ENCODE results near the gene UQCRC1. TPM values are rescaled to one million over a fixed set of nuclear protein-coding genes. Genes with fewer than 3 reads are reported as not detected.

UQCRC1 gene
- total and polyA plus RNA-seq, 2 donors from 2014 or later: 207 to 584 TPM

GRCh38 chr3:48601622-48601994, 7.8 kb downstream of the UQCRC1 start:
- no peak for FAIRE-seq
- intact Hi-C loops (cut with DNase I): no loop called here
- peaks cover 0 to 4% (median 0%) of the 10 kb centered on the region in 3 donors for H3K4me1 ChIP-seq (ENCODE audit: control insufficient read depth in 2 of 3, insufficient read depth in 2 of 3, low read depth in 1 of 3, low read length in 3 of 3)
- H3K4me3 ChIP-seq (ENCODE audit: low read length in 3 of 3): no peak overlapping the region
- H3K9ac ChIP-seq (ENCODE audit: low read length in 3 of 3): no peak overlapping the region
- H3K27ac ChIP-seq (ENCODE audit: low read depth in 2 of 2, low read length in 2 of 2): no peak overlapping the region
- no peak for TF ChIP-seq CTCF (IDR thresholded peaks at IDR 0.05; ENCODE audit: borderline replicate concordance, extremely low read depth, insufficient read depth)
- no peaks in the 10 kb centered on the region for H3K9me3 ChIP-seq (ENCODE audit: control insufficient read depth in 2 of 3, insufficient read depth in 1 of 3, low read length in 3 of 3)
- peaks cover 6 to 73% (median 59%) of the 10 kb centered on the region in 3 donors for H3K36me3 ChIP-seq (ENCODE audit: control insufficient read depth in 2 of 3, insufficient read depth in 3 of 3, low read length in 3 of 3)
- DNase-seq: no peak
- H3K27me3 ChIP-seq (ENCODE audit: control insufficient read depth, insufficient read depth, low read length): no peaks in the 10 kb centered on the region

- intact Hi-C loops (cut with DNase I): no loop called here
- Histone ChIP-seq H3K9me3 (ENCODE audit: control insufficient read depth in 2 of 3, insufficient read depth in 1 of 3, low read length in 3 of 3) (no peaks in the 10 kb centered on the region), H3K36me3 (ENCODE audit: control insufficient read depth in 2 of 3, insufficient read depth in 3 of 3, low read length in 3 of 3) (peaks cover 6 to 70% (median 57%) of the 10 kb centered on the region in 3 donors), H3K27me3 (ENCODE audit: control insufficient read depth, insufficient read depth, low read length) (no peaks in the 10 kb centered on the region), H3K4me3 (ENCODE audit: low read length in 3 of 3) (no peak overlapping the region), H3K4me1 (ENCODE audit: control insufficient read depth in 2 of 3, insufficient read depth in 2 of 3, low read depth in 1 of 3, low read length in 3 of 3) (peaks cover 0 to 4% (median 0%) of the 10 kb centered on the region in 3 donors), H3K9ac (ENCODE audit: low read length in 3 of 3) (no peak overlapping the region), H3K27ac (ENCODE audit: low read depth in 2 of 2, low read length in 2 of 2) (no peak overlapping the region)
- TF ChIP-seq CTCF (IDR thresholded peaks at IDR 0.05; ENCODE audit: borderline replicate concordance, extremely low read depth, insufficient read depth): no peak
- no peak for FAIRE-seq
- no peak for DNase-seq
These were observed 8.5 kb downstream of the UQCRC1 start for GRCh38 chr3:48600711-48601621.

GRCh38 chr3:48599509-48600285, 9.7 kb downstream of the UQCRC1 start:
- H3K4me1 ChIP-seq (ENCODE audit: control insufficient read depth in 2 of 3, insufficient read depth in 2 of 3, low read depth in 1 of 3, low read length in 3 of 3): peaks cover 0 to 4% (median 0%) of the 10 kb centered on the region in 3 donors
- no peaks in the 10 kb centered on the region for H3K27me3 ChIP-seq (ENCODE audit: control insufficient read depth, insufficient read depth, low read length)
- H3K36me3 ChIP-seq (ENCODE audit: control insufficient read depth in 2 of 3, insufficient read depth in 3 of 3, low read length in 3 of 3): peaks cover 6 to 57% (median 46%) of the 10 kb centered on the region in 3 donors
- TF ChIP-seq CTCF (IDR thresholded peaks at IDR 0.05; ENCODE audit: borderline replicate concordance, extremely low read depth, insufficient read depth): no peak
- FAIRE-seq: no peak
- peak overlapping the region in 1 of 3 donors; percentile 7 for H3K9ac ChIP-seq (ENCODE audit: low read length in 3 of 3)
- no peak for DNase-seq
- H3K9me3 ChIP-seq (ENCODE audit: control insufficient read depth in 2 of 3, insufficient read depth in 1 of 3, low read length in 3 of 3): no peaks in the 10 kb centered on the region
- peak overlapping the region in 1 of 2 donors; percentile 3 for H3K27ac ChIP-seq (ENCODE audit: low read depth in 2 of 2, low read length in 2 of 2)
- no peak overlapping the region for H3K4me3 ChIP-seq (ENCODE audit: low read length in 3 of 3)
- intact Hi-C loops (cut with DNase I): no loop called here

All from kidney (tissue), 14 donors.